Ishikawa (cell line): ENCODE data around the gene BTG1.

Experiments
- CEBPB ChIP-seq: IDR thresholded peaks from 2 replicates; pipeline ENCODE4 v1.6.1; 2012
- FOXM1 ChIP-seq: IDR thresholded peaks from 2 replicates; pipeline ENCODE4 v1.6.1; 2012; ENCODE audit warnings: low read depth, borderline replicate concordance
- MAX ChIP-seq: IDR thresholded peaks from 2 replicates; pipeline ENCODE4 v1.6.1; 2012
- RAD21 ChIP-seq: IDR thresholded peaks from 2 replicates; pipeline ENCODE4 v1.6.1; 2012; ENCODE audit warnings: low read depth
- REST ChIP-seq: IDR thresholded peaks from 2 replicates; pipeline ENCODE4 v1.6.1; 2012; ENCODE audit warnings: low read depth, mild to moderate bottlenecking
- TAF1 ChIP-seq: IDR thresholded peaks from 2 replicates; pipeline ENCODE4 v1.6.1; 2012; ENCODE audit warnings: low read depth, mild to moderate bottlenecking
- TCF12 ChIP-seq: IDR thresholded peaks from 2 replicates; pipeline ENCODE4 v1.6.1; 2012; ENCODE audit warnings: low read depth
- YY1 ChIP-seq: IDR thresholded peaks from 2 replicates; pipeline ENCODE4 v1.6.1; 2012; ENCODE audit warnings: low read depth

DNA sequence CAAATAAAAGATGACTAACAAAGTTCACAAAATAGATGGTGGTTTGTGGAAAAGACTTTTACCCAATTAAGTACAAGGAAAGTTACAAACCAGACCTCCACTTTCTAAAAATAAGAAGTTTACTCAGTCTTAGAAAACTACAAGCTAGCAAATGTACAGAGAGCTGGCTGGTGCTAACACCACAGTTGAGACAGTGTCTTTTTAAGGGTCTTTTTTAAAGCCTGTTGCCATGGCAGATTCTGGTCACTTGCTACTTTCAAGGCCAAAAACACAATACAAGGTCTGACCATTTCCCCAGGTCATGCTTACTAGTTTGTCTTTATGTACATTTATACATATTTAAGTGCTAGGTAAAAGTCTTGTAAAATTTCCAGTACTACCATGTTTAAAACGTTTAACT lies 2.4 kb downstream of the BTG1 start:
- TF ChIP-seq TCF12, result no peak
- no peak for TF ChIP-seq REST
- no peak for TF ChIP-seq FOXM1
- no peak for TF ChIP-seq YY1
- TF ChIP-seq TAF1, result no peak
- TF ChIP-seq MAX, result no peak
- no peak for TF ChIP-seq CEBPB
- no peak for TF ChIP-seq RAD21
